ENCODE results near the gene KCNMA1.

The KCNMA1 gene

GRCh38 chr10:77043420-77043763 is 594.2 kb downstream of the KCNMA1 start:
- in situ Hi-C loops (cut with MboI; ENCODE audit: low sequenced_read_pairs) = no loop called here

GRCh38 chr10:77042706-77043419 is 594.7 kb downstream of the KCNMA1 start:
- in situ Hi-C loops (cut with MboI; ENCODE audit: low sequenced_read_pairs) = no loop called here

GRCh38 chr10:77041636-77042258 is 595.9 kb downstream of the KCNMA1 start:
- in situ Hi-C loops (cut with MboI; ENCODE audit: low sequenced_read_pairs) = no loop called here

DNA sequence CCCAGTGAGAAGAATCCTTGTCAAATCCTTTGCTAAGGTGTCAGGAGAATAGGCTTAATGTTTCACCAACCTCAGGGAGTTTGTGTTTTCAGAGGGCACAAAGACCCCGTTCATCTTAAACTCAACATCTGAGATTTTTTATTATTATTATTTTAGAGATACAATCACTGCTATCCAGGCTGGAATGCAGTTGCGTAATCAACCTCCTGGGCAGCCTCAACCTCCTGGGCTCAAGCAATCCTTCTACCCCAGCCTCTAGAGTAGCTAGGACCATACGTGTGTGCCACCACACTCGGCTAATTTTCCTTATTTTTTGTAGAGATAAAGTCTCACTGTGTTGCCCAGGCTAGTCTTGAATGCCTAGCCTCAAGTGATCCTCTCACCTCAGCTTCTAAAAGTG is 599.2 kb downstream of the KCNMA1 start:
- in situ Hi-C loops (cut with MboI; ENCODE audit: low sequenced_read_pairs) = no loop called here

GRCh38 chr10:77037735-77038403 is 599.7 kb downstream of the KCNMA1 start:
- in situ Hi-C loops (cut with MboI; ENCODE audit: low sequenced_read_pairs) = no loop called here

- in situ Hi-C loops (cut with MboI; ENCODE audit: low sequenced_read_pairs) = no loop called here
Observed at GRCh38 chr10:77036993-77037734, 600.4 kb downstream of the KCNMA1 start.

DNA sequence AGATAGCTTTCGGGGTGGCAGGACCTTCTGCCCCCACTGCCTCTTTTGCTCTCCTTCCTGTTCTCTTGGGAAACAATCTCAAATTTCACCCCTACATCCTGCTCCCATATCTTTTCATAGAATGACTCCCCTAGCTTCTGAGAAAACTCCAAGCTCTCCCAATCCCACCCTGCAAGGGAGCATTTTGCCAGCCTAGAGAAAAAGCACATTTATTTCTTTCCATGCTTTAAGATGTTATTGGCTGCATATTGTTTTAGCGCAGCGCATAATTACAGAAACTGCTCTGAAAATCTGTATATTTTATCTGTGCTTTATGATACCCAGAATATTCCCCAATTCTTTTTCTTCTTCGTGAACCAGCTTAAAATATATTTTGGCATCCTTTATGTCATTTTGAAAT is 601.3 kb downstream of the KCNMA1 start:
- in situ Hi-C loops (cut with MboI; ENCODE audit: low sequenced_read_pairs) = no loop called here

- in situ Hi-C loops (cut with MboI; ENCODE audit: low sequenced_read_pairs) = no loop called here
Observed at GRCh38 chr10:77034795-77035194, 602.8 kb downstream of the KCNMA1 start.

- in situ Hi-C loops (cut with MboI; ENCODE audit: low sequenced_read_pairs) = no loop called here
Observed at GRCh38 chr10:77034240-77034639, 603.4 kb downstream of the KCNMA1 start.

DNA sequence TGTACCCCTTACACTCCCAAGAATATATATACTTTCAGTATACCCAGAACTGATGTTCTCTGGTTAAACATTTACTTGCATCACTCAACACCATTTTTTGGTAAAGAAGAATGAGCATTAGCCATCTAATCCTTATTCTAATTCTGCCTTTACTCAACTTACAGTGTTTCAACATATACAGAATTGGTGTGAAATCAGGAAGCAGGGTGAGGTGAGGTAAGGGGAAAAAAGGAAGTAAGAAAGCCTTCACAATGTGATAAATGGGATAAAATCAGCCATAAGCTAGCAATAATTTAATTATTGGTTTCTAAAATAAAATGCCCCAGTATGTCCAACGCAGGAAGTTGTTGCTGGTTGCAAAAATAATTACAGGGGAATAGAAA is 605.4 kb downstream of the KCNMA1 start:
- in situ Hi-C loops (cut with MboI; ENCODE audit: low sequenced_read_pairs) = no loop called here

DNA sequence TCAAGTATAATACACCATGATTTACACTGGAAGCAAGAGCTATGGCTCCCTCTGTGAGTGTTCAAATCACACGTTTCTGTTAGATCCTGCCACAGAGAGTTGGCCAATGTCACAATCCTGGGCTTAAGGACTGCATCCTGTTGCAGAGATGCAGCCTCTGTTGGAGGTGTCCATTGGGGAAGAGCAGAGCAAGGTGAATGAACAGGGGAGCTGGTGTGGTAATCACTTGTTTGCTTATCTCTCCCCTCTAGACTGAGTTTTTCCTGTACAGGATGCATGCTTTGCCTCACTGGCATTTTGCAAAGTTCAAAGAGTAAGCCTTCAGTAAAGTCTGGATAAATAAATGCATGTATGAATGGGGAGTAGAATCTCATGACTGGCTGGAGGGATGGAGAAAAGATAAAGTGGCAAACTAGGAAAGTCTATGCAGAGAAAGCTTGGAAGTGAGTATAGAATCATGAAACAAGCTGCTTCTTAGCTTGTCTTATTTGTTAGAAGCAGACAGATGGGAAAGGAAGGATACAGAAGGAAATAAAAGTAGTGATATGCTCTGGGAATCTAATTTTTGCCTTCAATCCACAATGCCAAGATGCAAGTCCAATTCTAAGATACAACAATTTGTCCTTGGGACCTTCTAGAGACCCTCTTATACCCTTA is 605.9 kb downstream of the KCNMA1 start:
- in situ Hi-C loops (cut with MboI; ENCODE audit: low sequenced_read_pairs) = no loop called here

GRCh38 chr10:77030974-77031373 is 606.6 kb downstream of the KCNMA1 start:
- in situ Hi-C loops (cut with MboI; ENCODE audit: low sequenced_read_pairs) = no loop called here

DNA sequence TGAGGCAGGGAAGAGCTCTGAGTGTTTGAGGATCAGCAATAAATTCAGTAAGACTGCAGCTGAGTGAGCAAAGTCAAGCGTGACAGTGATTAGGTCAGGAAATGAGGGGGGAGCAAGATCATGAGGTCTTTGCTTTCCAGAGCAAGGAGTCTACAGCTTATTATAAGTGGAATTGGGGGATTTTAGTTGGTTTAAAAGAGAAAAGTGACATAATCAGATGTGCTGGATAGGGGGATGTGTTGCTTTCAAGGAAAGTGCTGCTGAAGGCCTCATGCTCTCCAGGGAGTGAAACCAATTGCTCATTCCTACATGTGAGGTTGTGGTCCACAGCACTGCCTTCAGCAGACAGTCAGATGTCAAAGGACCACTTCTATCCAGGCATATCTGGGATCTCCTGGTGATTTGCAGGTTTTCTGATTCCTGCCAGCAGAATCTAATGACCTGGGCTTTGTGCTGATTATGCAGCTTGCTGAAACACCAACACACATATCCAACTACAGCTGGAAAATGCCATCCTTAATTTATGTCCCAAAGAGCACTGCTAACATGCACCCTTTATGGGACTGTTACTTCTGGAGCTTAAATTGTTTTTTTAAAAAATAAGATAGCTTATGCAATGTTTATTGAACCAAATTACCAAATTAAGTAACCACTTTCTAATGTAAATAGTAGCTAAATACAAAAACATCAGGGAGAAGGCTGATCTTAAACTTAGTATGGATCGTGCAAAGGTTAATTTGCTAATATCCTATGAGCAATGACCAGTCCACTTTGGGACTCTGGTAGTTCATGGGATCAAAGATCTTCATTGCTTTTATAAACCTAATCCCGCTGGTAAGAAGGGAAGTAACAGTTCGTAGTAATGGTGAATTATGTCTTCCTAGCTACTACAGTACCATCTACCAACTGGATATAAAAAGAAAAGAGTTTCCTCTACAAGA is 607.6 kb downstream of the KCNMA1 start:
- in situ Hi-C loops (cut with MboI; ENCODE audit: low sequenced_read_pairs) = no loop called here

DNA sequence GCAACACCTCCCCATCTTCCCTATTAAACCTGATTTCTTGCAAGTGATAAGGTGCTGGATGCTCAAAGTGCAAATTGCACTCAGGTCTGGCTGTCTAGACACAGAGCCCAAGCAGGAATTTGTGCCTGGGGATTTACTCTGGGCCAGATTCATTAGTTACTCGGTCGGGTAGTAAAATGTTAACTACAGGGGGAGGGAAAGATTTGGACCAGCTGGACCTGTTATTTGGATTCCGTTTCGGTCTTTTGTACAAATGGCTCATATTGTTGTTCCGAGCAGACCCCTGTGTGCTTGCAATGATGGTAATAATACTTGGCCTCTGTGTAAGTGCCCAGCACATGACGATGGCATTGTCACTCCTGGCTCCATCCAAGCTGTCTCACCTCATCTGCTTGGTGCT is 609.6 kb downstream of the KCNMA1 start:
- in situ Hi-C loops (cut with MboI; ENCODE audit: low sequenced_read_pairs) = no loop called here

GRCh38 chr10:77027576-77027975 is 610.0 kb downstream of the KCNMA1 start:
- in situ Hi-C loops (cut with MboI; ENCODE audit: low sequenced_read_pairs) = no loop called here

- in situ Hi-C loops (cut with MboI; ENCODE audit: low sequenced_read_pairs) = no loop called here
Observed at GRCh38 chr10:77027141-77027540, 610.5 kb downstream of the KCNMA1 start.

- in situ Hi-C loops (cut with MboI; ENCODE audit: low sequenced_read_pairs) = no loop called here
Observed at GRCh38 chr10:77026148-77026547, 611.5 kb downstream of the KCNMA1 start.

GRCh38 chr10:77024461-77024860 is 613.1 kb downstream of the KCNMA1 start:
- in situ Hi-C loops (cut with MboI; ENCODE audit: low sequenced_read_pairs) = no loop called here

GRCh38 chr10:77023396-77023795 is 614.2 kb downstream of the KCNMA1 start:
- in situ Hi-C loops (cut with MboI; ENCODE audit: low sequenced_read_pairs) = no loop called here

DNA sequence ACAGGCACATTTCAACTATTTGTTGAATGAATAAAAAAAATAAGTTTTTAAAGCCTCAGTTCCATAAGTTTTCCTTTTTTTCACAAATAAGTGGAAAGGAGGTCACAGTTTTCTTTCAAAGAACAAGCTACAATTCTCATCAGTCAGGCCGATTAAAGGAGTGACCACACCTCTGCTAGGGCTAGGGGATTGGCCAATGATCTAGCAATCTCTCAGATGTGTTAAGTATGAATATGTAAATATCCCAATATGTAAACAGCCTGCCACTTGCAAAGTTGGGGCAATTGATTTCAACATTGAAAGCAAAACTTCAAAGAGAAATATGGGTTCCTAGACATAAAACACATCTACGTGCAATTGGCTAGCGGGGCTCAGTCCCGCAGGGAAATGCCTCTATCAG is 614.9 kb downstream of the KCNMA1 start:
- in situ Hi-C loops (cut with MboI; ENCODE audit: low sequenced_read_pairs) = no loop called here

All from HL-60/S4 treated with retinoic acid at 250 ng/mL for 4 days and 3 days (cell line).